Activated T-cell treated with anti-CD3 and anti-CD28 coated beads for 48 hours (primary cell): ENCODE measurements around the gene FAIM2.
"Not testable (repeated sequence)": the region's sequence is repeated elsewhere in the genome, so short reads cannot be mapped to it uniquely, and the experiment has no call there.

Source experiments
- DNase-seq: peaks from one replicate; pipeline ENCODE4 v3.0.0-alpha.2; 2020; ENCODE audit warnings: low read depth

The FAIM2 gene

GRCh38 chr12:49863946-49864797 lies 39.5 kb downstream of the FAIM2 start:
- DNase-seq = no peak

GRCh38 chr12:49860921-49861320 lies 42.8 kb downstream of the FAIM2 start:
- not testable (repeated sequence) for DNase-seq

- DNase-seq = not testable (repeated sequence)
Measured at GRCh38 chr12:49855890-49856289, 47.8 kb downstream of the FAIM2 start.

GRCh38 chr12:49854976-49855375 lies 48.7 kb downstream of the FAIM2 start:
- DNase-seq = no peak

- no peak for DNase-seq
Measured at GRCh38 chr12:49853671-49854070, 50.0 kb downstream of the FAIM2 start.

- no peak for DNase-seq
Measured at GRCh38 chr12:49847161-49847560, 56.5 kb downstream of the FAIM2 start.

GRCh38 chr12:49846032-49846431 lies 57.7 kb downstream of the FAIM2 start:
- no peak for DNase-seq

GRCh38 chr12:49843876-49844437 lies 59.7 kb downstream of the FAIM2 start:
- no peak for DNase-seq

GRCh38 chr12:49843411-49843810 lies 60.3 kb downstream of the FAIM2 start:
- no peak for DNase-seq

- peak; percentile 96 for DNase-seq
Measured at GRCh38 chr12:49842519-49843352, 61.0 kb downstream of the FAIM2 start, which contains the start of gene BCDIN3D. Gene BCDIN3D (minus strand): TSS chr12:49843106. CDS start chr12:49843087, 19 bp downstream.

- DNase-seq = no peak
Measured at GRCh38 chr12:49838973-49839633, 64.6 kb downstream of the FAIM2 start.

- no peak for DNase-seq
Measured at GRCh38 chr12:49832836-49833421, 70.8 kb downstream of the FAIM2 start.

- no peak for DNase-seq
Measured at GRCh38 chr12:49831717-49832116, 72.0 kb downstream of the FAIM2 start.

GRCh38 chr12:49828133-49829091 lies 75.3 kb downstream of the FAIM2 start, which contains the start of gene NCKAP5L:
Gene NCKAP5L (minus strand): TSS chr12:49828413. CDS start chr12:49804044, 24,369 bp downstream.
- DNase-seq = peak; percentile 91

GRCh38 chr12:49827401-49828099 lies 76.2 kb downstream of the FAIM2 start:
- DNase-seq = peak; percentile 30

GRCh38 chr12:49827051-49827400 lies 76.7 kb downstream of the FAIM2 start:
- no peak for DNase-seq

- DNase-seq = no peak
Measured at GRCh38 chr12:49825971-49826421, 77.7 kb downstream of the FAIM2 start.

GRCh38 chr12:49825360-49825970 lies 78.2 kb downstream of the FAIM2 start:
- no peak for DNase-seq

GRCh38 chr12:49824895-49825294 lies 78.8 kb downstream of the FAIM2 start:
- no peak for DNase-seq
